ENCODE results near the gene CEACAM5.

- TF ChIP-seq CTCF (IDR thresholded peaks at IDR 0.05) (peak in 1 of 2 donors; percentile 71), POLR2AphosphoS5 (IDR thresholded peaks at IDR 0.05) (no peak)
Measured at GRCh38 chr19:41753936-41754529, 45.6 kb downstream of the CEACAM5 start.
